Thoracic aorta (tissue), 2 donors: ENCODE results near the gene AP1AR. TPM values are rescaled to one million over a fixed set of nuclear protein-coding genes. Genes with fewer than 3 reads are reported as not detected.

Experiments used
- ATAC-seq: fragments of 150-250 bp; one replicate; pipeline ENCODE4 v1.8.0; 2017; ENCODE audit warnings: low read depth; ENCODE audit not compliant: insufficient number of reproducible peaks, low FRiP score
- DNase-seq: peaks from one replicate; pipeline ENCODE4 v3.0.0-alpha.2; 2020; ENCODE audit warnings: low spot score
- H3K27ac ChIP-seq, 2 donors: fragments of 200-600 bp; sonication (generic); 1 replicate in 1 of 2; 2 replicates in 1 of 2; pipeline ENCODE4 v1.5.1; 2016; ENCODE audit warnings: mild to moderate bottlenecking in 2 of 2, moderate library complexity in 2 of 2
- H3K27me3 ChIP-seq: fragments of 200-600 bp; sonication (generic); replicated peaks from 2 replicates; pipeline ENCODE4 v1.6.0; 2016; ENCODE audit warnings: mild to moderate bottlenecking; ENCODE audit not compliant: insufficient read depth
- H3K36me3 ChIP-seq: fragments of 200-600 bp; sonication (generic); one replicate; pipeline ENCODE4 v1.5.1; 2016
- H3K4me1 ChIP-seq, 2 donors: fragments of 200-600 bp; sonication (generic); 1 replicate in 1 of 2; 2 replicates in 1 of 2; pipeline versions ENCODE4 v1.5.1 to v1.6.0; 2016; ENCODE audit warnings: low read depth in 2 of 2, mild to moderate bottlenecking in 1 of 2; ENCODE audit not compliant: control insufficient read depth in 1 of 2
- H3K4me3 ChIP-seq: fragments of 200-600 bp; sonication (generic); 2 replicates; pipeline ENCODE4 v1.5.1; 2016; ENCODE audit warnings: mild to moderate bottlenecking
- H3K9me3 ChIP-seq: fragments of 200-600 bp; sonication (generic); 2 replicates; pipeline ENCODE4 v1.5.1; 2016
- CTCF ChIP-seq: fragments of 200-600 bp; sonication (generic); IDR thresholded peaks from one replicate; pipeline ENCODE4 v1.5.1; 2019; ENCODE audit warnings: antibody characterized with exemption
- total RNA-seq, 2 donors: library from RNA; depleted of rRNA; stranded (reverse); fragments of >200 nt; gene quantifications; one replicate each; pipeline versions ENCODE4 v1.1.0 to v1.2.3, GENCODE V29; 2016

Gene AP1AR
- total RNA-seq, 2 donors from 2014 or later = 10.0 to 27.9 TPM

GRCh38 chr4:112185740-112186670 lies 45.6 kb upstream of the AP1AR start:
- no peaks in the 10 kb centered on the region for H3K4me1 ChIP-seq
- H3K27ac ChIP-seq = no peak overlapping the region
- no peaks in the 10 kb centered on the region for H3K27me3 ChIP-seq
- no peak for DNase-seq
- no peaks in the 10 kb centered on the region for H3K9me3 ChIP-seq
- ATAC-seq = no peak
- H3K36me3 ChIP-seq = no peaks in the 10 kb centered on the region
- no peak overlapping the region for H3K4me3 ChIP-seq
- TF ChIP-seq CTCF = no peak

- Histone ChIP-seq H3K4me1 (no peaks in the 10 kb centered on the region), H3K9me3 (no peaks in the 10 kb centered on the region), H3K27ac (no peak overlapping the region), H3K27me3 (no peaks in the 10 kb centered on the region), H3K4me3 (no peak overlapping the region), H3K36me3 (no peaks in the 10 kb centered on the region)
- no peak for TF ChIP-seq CTCF
- ATAC-seq (no peak), DNase-seq (no peak)
These were observed 41.8 kb upstream of the AP1AR start for GRCh38 chr4:112189754-112190153.

GRCh38 chr4:112190684-112191083 lies 40.9 kb upstream of the AP1AR start:
- DNase-seq (no peak), ATAC-seq (no peak)
- TF ChIP-seq CTCF = no peak
- Histone ChIP-seq H3K27me3 (no peaks in the 10 kb centered on the region), H3K9me3 (no peaks in the 10 kb centered on the region), H3K4me3 (no peak overlapping the region), H3K36me3 (no peaks in the 10 kb centered on the region), H3K4me1 (no peaks in the 10 kb centered on the region), H3K27ac (no peak overlapping the region)

- TF ChIP-seq CTCF = no peak
- H3K9me3 ChIP-seq = no peaks in the 10 kb centered on the region
- no peak for DNase-seq
- H3K27ac ChIP-seq = no peak overlapping the region
- H3K4me3 ChIP-seq = no peak overlapping the region
- no peaks in the 10 kb centered on the region for H3K27me3 ChIP-seq
- no peak for ATAC-seq
- H3K4me1 ChIP-seq = no peaks in the 10 kb centered on the region
- H3K36me3 ChIP-seq = no peaks in the 10 kb centered on the region
These were observed 35.1 kb upstream of the AP1AR start for GRCh38 chr4:112196461-112196860.

- no peak overlapping the region for H3K27ac ChIP-seq
- no peaks in the 10 kb centered on the region for H3K27me3 ChIP-seq
- no peak for TF ChIP-seq CTCF
- H3K4me3 ChIP-seq = no peak overlapping the region
- H3K4me1 ChIP-seq = no peaks in the 10 kb centered on the region
- DNase-seq (no peak), ATAC-seq (no peak)
- H3K36me3 ChIP-seq = no peaks in the 10 kb centered on the region
- H3K9me3 ChIP-seq = no peaks in the 10 kb centered on the region
These were observed 32.5 kb upstream of the AP1AR start for GRCh38 chr4:112199041-112199440.
